DOHH2 (cell line): ENCODE results near the gene BICDL2.

ENCODE experiments used
- H3F3A ChIP-seq: fragments of 200-600 bp; sonication (generic), shearing (Covaris generic); 2 replicates; pipeline ENCODE4 v1.6.0; 2016; ENCODE audit warnings: antibody characterized with exemption, mild to moderate bottlenecking; ENCODE audit not compliant: control insufficient read depth, insufficient read depth
- H3K27ac ChIP-seq: fragments of 200-600 bp; sonication (generic); 2 replicates; pipeline ENCODE4 v1.5.1; 2014; ENCODE audit warnings: low read depth, mild to moderate bottlenecking, low read length, moderate library complexity
- H3K27me3 ChIP-seq: fragments of 200-600 bp; sonication (generic); 2 replicates; pipeline ENCODE4 v1.6.1; 2014; ENCODE audit warnings: mild to moderate bottlenecking, low read length, mixed read lengths; ENCODE audit not compliant: control insufficient read depth
- H3K36me3 ChIP-seq: fragments of 200-600 bp; sonication (generic); 2 replicates; pipeline ENCODE4 v1.6.1; 2014; ENCODE audit warnings: mild to moderate bottlenecking, low read length, moderate library complexity, mixed read lengths; ENCODE audit not compliant: control insufficient read depth
- H3K4me1 ChIP-seq: fragments of 200-600 bp; sonication (generic); 2 replicates; pipeline ENCODE4 v1.6.1; 2014; ENCODE audit warnings: mild to moderate bottlenecking, low read length, mixed read lengths; ENCODE audit not compliant: control insufficient read depth
- H3K4me2 ChIP-seq: fragments of 200-600 bp; sonication (generic); 2 replicates; pipeline ENCODE4 v1.6.0; 2014; ENCODE audit warnings: mild to moderate bottlenecking, low read length, moderate library complexity
- H3K4me3 ChIP-seq: fragments of 200-600 bp; sonication (generic); 2 replicates; pipeline ENCODE4 v1.5.1; 2014; ENCODE audit warnings: mild to moderate bottlenecking, low read length, mixed read lengths
- H3K79me2 ChIP-seq: fragments of 200-600 bp; sonication (generic); 2 replicates; pipeline ENCODE4 v1.6.1; 2014; ENCODE audit warnings: mild to moderate bottlenecking, low read length, mixed read lengths; ENCODE audit not compliant: control insufficient read depth
- H3K9me2 ChIP-seq: fragments of 200-600 bp; sonication (generic); replicated peaks from 2 replicates; pipeline ENCODE4 v1.6.1; 2014; ENCODE audit warnings: mild to moderate bottlenecking, low read length, mixed read lengths; ENCODE audit not compliant: control insufficient read depth
- H3K9me3 ChIP-seq: fragments of 200-600 bp; sonication (generic); 2 replicates; pipeline ENCODE4 v1.6.1; 2014; ENCODE audit warnings: antibody characterized with exemption, low read length, mixed read lengths; ENCODE audit not compliant: control insufficient read depth, insufficient read depth
- H4K20me1 ChIP-seq: fragments of 200-600 bp; sonication (generic); 2 replicates; pipeline ENCODE4 v1.6.0; 2014; ENCODE audit warnings: low read depth, mild to moderate bottlenecking, antibody characterized with exemption, low read length, moderate library complexity; ENCODE audit not compliant: control insufficient read depth, insufficient read depth
- CTCF ChIP-seq: fragments of 200-600 bp; sonication (generic); IDR thresholded peaks from one replicate; pipeline ENCODE4 v1.5.1; 2014; ENCODE audit warnings: antibody characterized with exemption, mild to moderate bottlenecking, low read depth, low read length; ENCODE audit not compliant: poor library complexity, severe bottlenecking
- EZH2phosphoT487 ChIP-seq: fragments of 200-600 bp; sonication (generic); IDR thresholded peaks from 2 replicates; pipeline ENCODE4 v1.6.1; 2017; ENCODE audit warnings: borderline replicate concordance, mild to moderate bottlenecking, antibody characterized with exemption, low read length, moderate library complexity, mixed read lengths

Gene BICDL2

GRCh38 chr16:3059041-3059722 lies 22.4 kb upstream of the BICDL2 start:
- Histone ChIP-seq H3K36me3 (no peaks in the 10 kb centered on the region), H3K4me1 (peaks cover 41% of the 10 kb centered on the region), H3K9me3 (no peaks in the 10 kb centered on the region), H3K4me2 (peak overlapping the region; percentile 88), H3K9me2 (no peaks in the 10 kb centered on the region), H3K79me2 (no peaks in the 10 kb centered on the region), H3F3A (0 out of 2 replicates have a peak, but pooled peaks cover 3% of the 10 kb centered on the region), H4K20me1 (no peaks in the 10 kb centered on the region), H3K27ac (no peak overlapping the region), H3K4me3 (peak overlapping the region; percentile 79), H3K27me3 (no peaks in the 10 kb centered on the region)
- no peak for TF ChIP-seq EZH2phosphoT487
- TF ChIP-seq CTCF = peak; percentile 79

GRCh38 chr16:3058139-3059030 lies 21.6 kb upstream of the BICDL2 start:
- Histone ChIP-seq H3K4me2 (peak overlapping the region; percentile 88), H3K9me3 (no peaks in the 10 kb centered on the region), H3F3A (0 out of 2 replicates have a peak, but pooled peaks cover 3% of the 10 kb centered on the region), H3K4me1 (peaks cover 41% of the 10 kb centered on the region), H3K79me2 (no peaks in the 10 kb centered on the region), H3K27me3 (no peaks in the 10 kb centered on the region), H3K9me2 (no peaks in the 10 kb centered on the region), H4K20me1 (no peaks in the 10 kb centered on the region), H3K4me3 (peak overlapping the region; percentile 79), H3K36me3 (no peaks in the 10 kb centered on the region), H3K27ac (no peak overlapping the region)
- TF ChIP-seq EZH2phosphoT487 (no peak), CTCF (no peak)

GRCh38 chr16:3057181-3058138 lies 20.7 kb upstream of the BICDL2 start:
- Histone ChIP-seq H3K4me2 (peak overlapping the region; percentile 88; the same call in 1 of the 2 replicates), H3K27me3 (no peaks in the 10 kb centered on the region), H4K20me1 (no peaks in the 10 kb centered on the region), H3K4me3 (0 out of 2 replicates have a peak overlapping the region, but pooled peaks have one; percentile 79), H3K9me3 (no peaks in the 10 kb centered on the region), H3K9me2 (no peaks in the 10 kb centered on the region), H3K36me3 (no peaks in the 10 kb centered on the region), H3F3A (0 out of 2 replicates have a peak, but pooled peaks cover 3% of the 10 kb centered on the region), H3K4me1 (peaks cover 41% of the 10 kb centered on the region), H3K27ac (no peak overlapping the region), H3K79me2 (no peaks in the 10 kb centered on the region)
- TF ChIP-seq CTCF (no peak), EZH2phosphoT487 (no peak)
